Heart right ventricle (tissue), 16 donors: ENCODE measurements around the gene IQSEC1. TPM values are rescaled to one million over a fixed set of nuclear protein-coding genes. Genes with fewer than 3 reads are reported as not detected.

Experiments used
- ATAC-seq, 8 donors: fragments of 200-7000 bp; cut with Tn5 transposase; one replicate each; pipeline ENCODE4 v1.9.1; 2020; ENCODE audit warnings: mild to moderate bottlenecking in 8 of 8, moderate library complexity in 8 of 8, moderate number of reproducible peaks in 1 of 8
- DNase-seq, 2 donors: peaks; one replicate each; pipeline ENCODE4 v3.0.0-alpha.2; 2020
- H3K27ac ChIP-seq, 10 donors: fragments of 200-600 bp; sonication (generic) in 2 of 10; one replicate each; pipeline versions ENCODE4 v1.5.0 to v1.8.0; 2020 to 2022; ENCODE audit warnings: mild to moderate bottlenecking in 3 of 10
- H3K27me3 ChIP-seq, 7 donors: fragments of 200-600 bp; one replicate each; pipeline ENCODE4 v1.8.0; 2021 to 2022; ENCODE audit warnings: mild to moderate bottlenecking in 2 of 7
- H3K36me3 ChIP-seq, 9 donors: fragments of 200-600 bp; sonication (generic) in 1 of 9; one replicate each; pipeline versions ENCODE4 v1.5.0 to v1.8.0; 2020 to 2022; ENCODE audit warnings: mild to moderate bottlenecking in 2 of 9
- H3K4me1 ChIP-seq, 9 donors: fragments of 200-600 bp; sonication (generic) in 1 of 9; one replicate each; pipeline versions ENCODE4 v1.5.0 to v1.8.0; 2020 to 2022; ENCODE audit warnings: mild to moderate bottlenecking in 4 of 9
- H3K4me3 ChIP-seq, 10 donors: fragments of 200-600 bp; sonication (generic) in 2 of 10; one replicate each; pipeline versions ENCODE4 v1.5.0 to v1.8.0; 2020 to 2022; ENCODE audit warnings: mild to moderate bottlenecking in 7 of 10, moderate library complexity in 2 of 10
- H3K9me3 ChIP-seq, 11 donors: fragments of 200-600 bp in 10 of 11; sonication (generic) in 2 of 11; one replicate each; pipeline versions ENCODE4 v1.5.0 to v1.8.0; 2013 to 2022; ENCODE audit warnings: mild to moderate bottlenecking in 2 of 11, control low read depth in 1 of 11, moderate library complexity in 1 of 11
- WGBS, 2 donors: extraction: QIAGEN DNeasy Blood & Tissue Kit; methylation state at CpG; one replicate each; pipeline ENCODE4 v1.1.7; 2013; ENCODE audit warnings: inconsistent platforms in 1 of 2; 5-methylcytosine and 5-hydroxymethylcytosine counted together
- intact Hi-C, 10 donors: fragments of 100-400 bp; cut with DNase I; formaldehyde crosslinking; loops; one replicate each; pipeline versions ENCODE4 v1.11.1 to v1.14.2; 2022
- polyA plus RNA-seq, 2 donors: library from polyadenylated mRNA; stranded (reverse); fragments of 200-250 nt; gene quantifications; one replicate each; pipeline ENCODE4 v1.2.3, GENCODE V29; 2013
- total RNA-seq, 10 donors: library from RNA; stranded (reverse); fragmentation: NEBNext Ultra II Directional in 3 of 10; extraction: Animal tissue kit (Norgen Biotek cat#: 25700) in 3 of 10; gene quantifications; one replicate each; pipeline versions ENCODE4 v1.2.1 to v1.2.4, GENCODE V29; 2021 to 2023
- TF ChIP-seq, protein P1 (sequence below), 9 donors: fragments of 200-600 bp; sonication (generic) in 2 of 9; IDR thresholded peaks; one replicate each; pipeline versions ENCODE4 v1.5.0 to v1.8.0; 2021 to 2022; ENCODE audit warnings: antibody characterized with exemption in 9 of 9, mild to moderate bottlenecking in 5 of 9, moderate library complexity in 1 of 9
- donor health status: Arrhythmogenic right ventricular cardiomyopathy.
- donor health status: ischemic (EF 13 %, LVEDD 7.1; RV severe dilation, severe dysfunction).
- donor health status: healthy with polysubstance abuse.
- donor health status: DM: no; HTN: yes; CAD: no.
- donor health status: DM: no; HTN: no; CAD: no.
- donor health status: ischemic (EF 25% LVEDD 6.9; RV normal size, moderate dysfunction).
- donor health status: ischemic (EF 25% LVEDD 5.7; RV mildly dilated, moderate dysfunction).
- donor health status: healthy.
- donor health status: DM: yes; HTN: yes; CAD: no.
- donor health status: Ischemic cardiomyopathy.
- donor health status: ischemic (EF 35%, LVEDD 5.7; RV mildly dilated, moderate dysfunction).
- donor health status: nonischemic (EF 11% LVEDD 7.7; RV severe dilation, severe dysfunction).
- donor health status: DM: yes; HTN: yes; CAD: no.
- donor health status: PGD.
- donor health status: ischemic (EF 29% LVEDD 5.4; RV normal size, mild dysfunction).
- donor health status: nonischemic (EF 23%, LVEDD 6.1; RV moderate dilation, normal function).

The IQSEC1 gene
- total and polyA plus RNA-seq, 12 donors: 13.1 to 73.9 (median 60.4) TPM

DNA sequence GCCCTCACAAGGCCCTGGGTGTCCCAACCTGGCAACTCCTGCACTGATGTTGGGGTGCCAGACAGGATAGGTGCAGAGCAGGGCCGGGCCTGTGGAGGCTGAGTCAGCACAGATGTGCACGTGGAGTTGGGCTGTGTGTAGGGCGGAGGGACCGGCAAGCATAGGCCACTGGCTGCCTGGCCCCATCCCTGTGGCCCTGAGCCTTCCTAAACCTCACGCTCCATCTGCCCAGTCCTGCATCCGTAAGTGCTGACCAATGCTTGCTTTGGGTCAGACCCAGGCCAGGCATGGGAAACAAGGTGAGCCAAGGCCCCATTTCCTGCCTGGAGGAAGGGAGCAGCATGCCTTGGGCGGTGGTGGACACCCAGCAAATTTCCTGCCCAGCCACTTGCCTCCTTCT lies 5.8 kb upstream of the IQSEC1 start:
- Histone ChIP-seq H3K4me1 (peaks cover 29 to 62% (median 49%) of the 10 kb centered on the region in 9 donors), H3K9me3 (no peaks in the 10 kb centered on the region), H3K27me3 (peaks cover 0 to 15% (median 0%) of the 10 kb centered on the region in 7 donors), H3K4me3 (no peak overlapping the region), H3K36me3 (no peaks in the 10 kb centered on the region), H3K27ac (no peak overlapping the region)
- intact Hi-C loops: no loop called here
- 70 to 78% methylated on average over 7 of the region's 7 CpGs for WGBS, 2 donors
- TF ChIP-seq, protein P1, sequence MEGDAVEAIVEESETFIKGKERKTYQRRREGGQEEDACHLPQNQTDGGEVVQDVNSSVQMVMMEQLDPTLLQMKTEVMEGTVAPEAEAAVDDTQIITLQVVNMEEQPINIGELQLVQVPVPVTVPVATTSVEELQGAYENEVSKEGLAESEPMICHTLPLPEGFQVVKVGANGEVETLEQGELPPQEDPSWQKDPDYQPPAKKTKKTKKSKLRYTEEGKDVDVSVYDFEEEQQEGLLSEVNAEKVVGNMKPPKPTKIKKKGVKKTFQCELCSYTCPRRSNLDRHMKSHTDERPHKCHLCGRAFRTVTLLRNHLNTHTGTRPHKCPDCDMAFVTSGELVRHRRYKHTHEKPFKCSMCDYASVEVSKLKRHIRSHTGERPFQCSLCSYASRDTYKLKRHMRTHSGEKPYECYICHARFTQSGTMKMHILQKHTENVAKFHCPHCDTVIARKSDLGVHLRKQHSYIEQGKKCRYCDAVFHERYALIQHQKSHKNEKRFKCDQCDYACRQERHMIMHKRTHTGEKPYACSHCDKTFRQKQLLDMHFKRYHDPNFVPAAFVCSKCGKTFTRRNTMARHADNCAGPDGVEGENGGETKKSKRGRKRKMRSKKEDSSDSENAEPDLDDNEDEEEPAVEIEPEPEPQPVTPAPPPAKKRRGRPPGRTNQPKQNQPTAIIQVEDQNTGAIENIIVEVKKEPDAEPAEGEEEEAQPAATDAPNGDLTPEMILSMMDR (IDR thresholded peaks at IDR 0.05): no peak
- no peak for DNase-seq
- ATAC-seq: peak in 1 of 8 donors; percentile 2

DNA sequence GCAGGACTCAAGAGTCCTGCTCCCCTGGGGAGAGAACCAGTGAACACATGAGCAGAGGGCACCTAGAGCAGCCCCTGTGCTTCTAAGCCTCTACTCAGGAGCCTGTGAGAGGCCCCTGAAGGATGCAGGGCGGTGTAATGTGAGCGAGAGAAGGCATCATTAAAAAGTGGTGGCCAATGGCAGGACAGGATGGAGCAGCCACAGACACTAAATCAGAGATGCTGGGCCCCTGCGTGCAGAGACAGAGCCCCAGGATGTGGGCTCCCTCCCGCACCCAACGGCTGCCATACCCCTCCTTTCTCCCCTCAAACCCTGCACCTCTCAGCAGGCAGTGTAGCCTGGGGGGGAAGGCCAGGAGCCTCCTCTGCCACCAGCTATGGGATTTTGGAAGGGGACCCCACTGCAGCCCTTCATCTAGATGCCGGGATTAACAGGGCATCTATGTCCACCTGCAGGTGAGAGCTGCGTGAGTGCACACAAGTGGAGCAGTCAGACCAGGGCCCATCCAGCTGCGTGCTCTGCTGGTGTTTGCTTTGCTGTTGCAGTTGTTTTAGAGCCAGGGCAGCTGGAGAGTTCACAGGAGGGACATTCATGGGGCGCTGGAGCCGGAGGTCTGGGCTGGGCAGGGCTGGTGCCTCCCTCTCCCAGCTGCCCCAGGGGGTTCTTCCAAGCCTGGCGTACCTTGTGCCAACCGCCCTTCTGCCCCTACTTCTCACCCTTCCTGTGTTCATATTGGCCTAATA lies 5.1 kb upstream of the IQSEC1 start:
- 71 to 79% methylated on average over 12 of the region's 12 CpGs for WGBS, 2 donors
- H3K4me3 ChIP-seq: no peak overlapping the region
- intact Hi-C loops: no loop called here
- H3K36me3 ChIP-seq: no peaks in the 10 kb centered on the region
- DNase-seq (no peak), ATAC-seq (no peak)
- H3K9me3 ChIP-seq: no peaks in the 10 kb centered on the region
- H3K27ac ChIP-seq: peak overlapping the region in 5 of 10 donors; percentile 30 to 75 (median 47)
- peaks cover 32 to 68% (median 54%) of the 10 kb centered on the region in 9 donors for H3K4me1 ChIP-seq
- peaks cover 0 to 22% (median 4%) of the 10 kb centered on the region in 7 donors for H3K27me3 ChIP-seq
- TF ChIP-seq, protein P1 (IDR thresholded peaks at IDR 0.05): no peak

DNA sequence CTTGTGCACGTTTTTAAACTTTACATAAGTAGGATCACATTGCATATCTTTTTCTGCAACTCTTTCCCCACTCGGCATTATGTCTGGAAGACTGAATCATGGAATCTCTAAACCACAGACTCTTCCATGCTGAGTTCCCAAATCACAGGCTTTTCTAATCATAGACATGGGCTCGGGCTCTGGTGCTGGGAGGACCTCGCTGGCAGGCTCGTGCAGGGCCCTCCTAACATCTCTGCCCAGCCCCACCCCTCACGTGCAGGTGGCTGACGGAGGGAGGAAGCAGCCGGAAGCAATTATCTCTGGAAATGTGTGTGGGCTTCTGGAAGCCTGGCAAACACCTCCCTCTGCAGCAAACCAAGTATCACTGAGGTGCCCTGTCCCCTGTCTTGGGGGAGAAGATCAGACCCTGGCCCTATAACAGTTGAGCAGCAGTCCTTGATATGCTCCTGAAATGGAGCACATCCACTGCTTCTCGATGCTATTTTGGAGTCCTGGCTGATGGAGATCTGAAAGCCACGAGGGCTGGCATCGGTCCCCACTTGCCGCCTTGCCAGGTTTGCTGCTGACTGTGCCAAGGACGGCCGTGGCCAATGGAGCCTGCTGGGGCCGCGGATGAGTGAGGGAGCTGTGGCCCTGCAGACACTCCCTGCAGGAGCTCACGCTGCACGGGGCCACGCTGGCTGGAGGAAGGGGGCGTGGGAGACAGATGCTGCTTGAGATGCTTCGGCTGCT lies 4.4 kb upstream of the IQSEC1 start:
- intact Hi-C loops: no loop called here
- WGBS, 2 donors: 32 to 46% methylated on average over 21 of the region's 21 CpGs
- peak; percentile 66 to 75 for DNase-seq
- Histone ChIP-seq H3K36me3 (no peaks in the 10 kb centered on the region), H3K9me3 (no peaks in the 10 kb centered on the region), H3K27ac (peak overlapping the region in 7 of 10 donors; percentile 12 to 75 (median 46)), H3K27me3 (peaks cover 0 to 29% (median 4%) of the 10 kb centered on the region in 7 donors), H3K4me3 (no peak overlapping the region), H3K4me1 (peaks cover 32 to 72% (median 61%) of the 10 kb centered on the region in 9 donors)
- peak; percentile 30 to 70 (median 50) for ATAC-seq
- TF ChIP-seq, protein P1 (IDR thresholded peaks at IDR 0.05): no peak

DNA sequence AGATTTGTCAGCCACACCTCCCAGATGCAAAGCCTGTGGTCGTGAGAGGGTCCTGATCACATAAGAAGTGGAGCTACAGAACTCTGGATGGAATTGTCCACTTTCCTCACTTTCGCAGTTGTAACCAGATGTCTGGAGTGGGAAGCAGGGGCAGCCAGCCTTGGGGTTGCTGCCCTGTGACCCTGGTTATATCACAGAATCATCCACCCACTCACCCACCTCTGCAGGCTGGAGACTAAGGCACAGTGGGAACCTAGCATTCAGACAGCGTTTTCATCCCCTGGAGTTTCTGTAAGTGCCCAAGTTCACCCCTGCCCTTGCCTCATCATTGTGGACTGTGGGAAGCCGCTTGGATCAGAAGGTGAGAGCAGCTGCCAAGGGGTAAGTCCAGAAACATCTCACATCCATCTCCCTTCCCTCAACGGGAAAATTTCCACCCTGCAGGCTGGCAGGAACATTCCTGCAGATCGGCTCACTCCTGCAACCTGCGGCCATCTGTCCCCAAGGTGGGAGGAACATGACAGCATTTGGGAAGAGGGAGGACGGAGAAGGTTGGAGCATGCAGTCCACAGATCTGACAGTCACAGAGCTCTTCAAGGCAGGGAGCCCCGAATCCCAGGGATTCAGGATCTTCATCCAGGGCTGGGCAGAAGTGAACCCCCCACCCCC lies 2.9 kb upstream of the IQSEC1 start:
- Histone ChIP-seq H3K36me3 (no peaks in the 10 kb centered on the region), H3K27ac (peak overlapping the region in 1 of 10 donors; percentile 9), H3K4me3 (no peak overlapping the region), H3K27me3 (peaks cover 0 to 37% (median 4%) of the 10 kb centered on the region in 7 donors), H3K4me1 (peaks cover 25 to 68% (median 58%) of the 10 kb centered on the region in 9 donors), H3K9me3 (no peaks in the 10 kb centered on the region)
- no peak for ATAC-seq
- intact Hi-C loops: no loop called here
- TF ChIP-seq, protein P1 (IDR thresholded peaks at IDR 0.05): no peak
- no peak for DNase-seq
- WGBS, 2 donors: 69 to 80% methylated on average over 9 of the region's 9 CpGs
